ENCODE data around the gene YPEL2. TPM values are rescaled to one million over a fixed set of nuclear protein-coding genes. Genes with fewer than 3 reads are reported as not detected.

Gene YPEL2
- total RNA-seq, 1 experiment from 2014 or later = 4.7 TPM

DNA sequence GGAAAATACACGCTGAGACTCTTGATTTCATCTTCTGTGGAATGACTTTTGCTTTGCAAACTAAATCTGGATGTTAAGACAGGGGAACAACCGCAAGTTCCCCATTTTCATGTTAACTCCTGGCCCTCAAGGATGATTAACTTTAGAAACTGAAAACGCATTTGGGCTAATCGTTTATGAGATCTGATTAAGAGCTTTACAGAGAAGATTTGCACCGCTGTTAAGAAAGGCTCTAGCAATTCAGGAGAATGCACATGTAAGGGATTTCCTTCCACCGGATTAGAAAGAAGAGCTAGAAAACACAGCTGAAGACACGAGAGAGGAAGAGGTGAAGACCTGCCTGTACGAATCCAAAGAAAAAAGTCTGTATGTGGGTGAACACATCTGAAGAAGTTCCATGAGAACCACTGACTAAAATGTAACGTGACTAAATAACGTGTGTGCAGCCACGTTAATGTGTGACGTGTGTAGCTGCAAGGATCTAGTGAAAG lies 106.4 kb downstream of the YPEL2 start (continued):
- TF ChIP-seq CEBPB (IDR thresholded peaks at IDR 0.05; ENCODE audit: low read depth) = no peak
- TF ChIP-seq TCF7L2 (IDR thresholded peaks at IDR 0.05; ENCODE audit: borderline replicate concordance, extremely low read depth, insufficient read depth, insufficient read length) = no peak

DNA sequence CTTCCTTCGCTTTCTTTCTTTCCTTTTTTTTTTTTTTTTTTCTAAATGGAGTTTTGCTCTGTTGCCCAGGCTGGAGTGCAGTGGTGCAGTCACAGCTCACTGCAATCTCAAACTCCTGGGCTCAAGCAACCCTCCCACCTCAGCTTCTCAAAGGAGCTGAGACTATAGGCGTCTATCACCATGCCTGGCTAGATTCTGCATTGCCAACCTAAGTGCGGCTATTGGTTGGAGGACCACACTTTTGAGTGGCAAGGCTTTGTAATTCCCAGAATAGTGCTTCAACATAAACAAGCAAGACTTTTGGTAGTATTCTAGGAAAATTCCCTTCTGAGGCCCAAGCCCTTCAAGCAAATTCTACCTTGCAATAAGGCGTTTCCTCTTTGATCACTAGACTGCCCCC lies 107.8 kb downstream of the YPEL2 start:
- no peaks in the 10 kb centered on the region for H4K20me1 ChIP-seq (ENCODE audit: insufficient read depth)
- no peak overlapping the region for H3K9ac ChIP-seq (ENCODE audit: low read length)
- TF ChIP-seq, protein P1, sequence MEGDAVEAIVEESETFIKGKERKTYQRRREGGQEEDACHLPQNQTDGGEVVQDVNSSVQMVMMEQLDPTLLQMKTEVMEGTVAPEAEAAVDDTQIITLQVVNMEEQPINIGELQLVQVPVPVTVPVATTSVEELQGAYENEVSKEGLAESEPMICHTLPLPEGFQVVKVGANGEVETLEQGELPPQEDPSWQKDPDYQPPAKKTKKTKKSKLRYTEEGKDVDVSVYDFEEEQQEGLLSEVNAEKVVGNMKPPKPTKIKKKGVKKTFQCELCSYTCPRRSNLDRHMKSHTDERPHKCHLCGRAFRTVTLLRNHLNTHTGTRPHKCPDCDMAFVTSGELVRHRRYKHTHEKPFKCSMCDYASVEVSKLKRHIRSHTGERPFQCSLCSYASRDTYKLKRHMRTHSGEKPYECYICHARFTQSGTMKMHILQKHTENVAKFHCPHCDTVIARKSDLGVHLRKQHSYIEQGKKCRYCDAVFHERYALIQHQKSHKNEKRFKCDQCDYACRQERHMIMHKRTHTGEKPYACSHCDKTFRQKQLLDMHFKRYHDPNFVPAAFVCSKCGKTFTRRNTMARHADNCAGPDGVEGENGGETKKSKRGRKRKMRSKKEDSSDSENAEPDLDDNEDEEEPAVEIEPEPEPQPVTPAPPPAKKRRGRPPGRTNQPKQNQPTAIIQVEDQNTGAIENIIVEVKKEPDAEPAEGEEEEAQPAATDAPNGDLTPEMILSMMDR (IDR thresholded peaks at IDR 0.05 in 2 of 3, conservative IDR thresholded peaks at IDR 0.05 in 1 of 3; ENCODE audit: borderline replicate concordance in 1 of 3, insufficient read depth in 1 of 3, low read depth in 2 of 3, low read length in 2 of 3) = no peak
- no peak for TF ChIP-seq RAD21 (IDR thresholded peaks at IDR 0.05; ENCODE audit: low read depth)
- no peak for TF ChIP-seq SRF (IDR thresholded peaks at IDR 0.05; ENCODE audit: low read depth)
- TF ChIP-seq EGR1 (IDR thresholded peaks at IDR 0.05; ENCODE audit: low read depth) = no peak
- TF ChIP-seq, protein P2, sequence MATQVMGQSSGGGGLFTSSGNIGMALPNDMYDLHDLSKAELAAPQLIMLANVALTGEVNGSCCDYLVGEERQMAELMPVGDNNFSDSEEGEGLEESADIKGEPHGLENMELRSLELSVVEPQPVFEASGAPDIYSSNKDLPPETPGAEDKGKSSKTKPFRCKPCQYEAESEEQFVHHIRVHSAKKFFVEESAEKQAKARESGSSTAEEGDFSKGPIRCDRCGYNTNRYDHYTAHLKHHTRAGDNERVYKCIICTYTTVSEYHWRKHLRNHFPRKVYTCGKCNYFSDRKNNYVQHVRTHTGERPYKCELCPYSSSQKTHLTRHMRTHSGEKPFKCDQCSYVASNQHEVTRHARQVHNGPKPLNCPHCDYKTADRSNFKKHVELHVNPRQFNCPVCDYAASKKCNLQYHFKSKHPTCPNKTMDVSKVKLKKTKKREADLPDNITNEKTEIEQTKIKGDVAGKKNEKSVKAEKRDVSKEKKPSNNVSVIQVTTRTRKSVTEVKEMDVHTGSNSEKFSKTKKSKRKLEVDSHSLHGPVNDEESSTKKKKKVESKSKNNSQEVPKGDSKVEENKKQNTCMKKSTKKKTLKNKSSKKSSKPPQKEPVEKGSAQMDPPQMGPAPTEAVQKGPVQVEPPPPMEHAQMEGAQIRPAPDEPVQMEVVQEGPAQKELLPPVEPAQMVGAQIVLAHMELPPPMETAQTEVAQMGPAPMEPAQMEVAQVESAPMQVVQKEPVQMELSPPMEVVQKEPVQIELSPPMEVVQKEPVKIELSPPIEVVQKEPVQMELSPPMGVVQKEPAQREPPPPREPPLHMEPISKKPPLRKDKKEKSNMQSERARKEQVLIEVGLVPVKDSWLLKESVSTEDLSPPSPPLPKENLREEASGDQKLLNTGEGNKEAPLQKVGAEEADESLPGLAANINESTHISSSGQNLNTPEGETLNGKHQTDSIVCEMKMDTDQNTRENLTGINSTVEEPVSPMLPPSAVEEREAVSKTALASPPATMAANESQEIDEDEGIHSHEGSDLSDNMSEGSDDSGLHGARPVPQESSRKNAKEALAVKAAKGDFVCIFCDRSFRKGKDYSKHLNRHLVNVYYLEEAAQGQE (IDR thresholded peaks at IDR 0.05; ENCODE audit: low read depth) = no peak
- TF ChIP-seq JUND (IDR thresholded peaks at IDR 0.05) = no peak
- TF ChIP-seq, protein P3, sequence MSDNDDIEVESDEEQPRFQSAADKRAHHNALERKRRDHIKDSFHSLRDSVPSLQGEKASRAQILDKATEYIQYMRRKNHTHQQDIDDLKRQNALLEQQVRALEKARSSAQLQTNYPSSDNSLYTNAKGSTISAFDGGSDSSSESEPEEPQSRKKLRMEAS (IDR thresholded peaks at IDR 0.05) = no peak
- TF ChIP-seq YY1 (IDR thresholded peaks at IDR 0.05; ENCODE audit: extremely low read depth, insufficient replicate concordance, low read depth, low read length) = no peak
- no peak for TF ChIP-seq EZH2phosphoT487 (IDR thresholded peaks at IDR 0.05; ENCODE audit: borderline replicate concordance)
- TF ChIP-seq CEBPB (IDR thresholded peaks at IDR 0.05; ENCODE audit: low read depth) = no peak
- no peak for TF ChIP-seq SP1 (IDR thresholded peaks at IDR 0.05; ENCODE audit: low read depth)
- no peak for TF ChIP-seq ZFX (IDR thresholded peaks at IDR 0.05)
- no peak for TF ChIP-seq EZH2 (IDR thresholded peaks at IDR 0.05)
- TF ChIP-seq ZNF274 (IDR thresholded peaks at IDR 0.05; ENCODE audit: low read depth, low read length) = no peak
- TF ChIP-seq ELF1 (IDR thresholded peaks at IDR 0.05; ENCODE audit: borderline replicate concordance, low read depth) = no peak
- no peak for TF ChIP-seq CBX3 (IDR thresholded peaks at IDR 0.05; ENCODE audit: low read depth)
- no peaks in the 10 kb centered on the region for H3K9me3 ChIP-seq (ENCODE audit: control insufficient read depth in 1 of 2, insufficient read depth in 1 of 2, low read depth in 1 of 2, low read length in 2 of 2)
- ATAC-seq (no peak), DNase-seq (ENCODE audit: low read depth, low spot score) (no peak)
- no peak overlapping the region for H3K27ac ChIP-seq (ENCODE audit: low read depth, low read length)
- H3K4me2 ChIP-seq (ENCODE audit: low read length) = no peak overlapping the region
- H3K4me1 ChIP-seq (ENCODE audit: control insufficient read depth in 1 of 2, insufficient read depth in 2 of 2, low read length in 2 of 2) = peaks cover 5 to 9% of the 10 kb centered on the region in 2 experiments; a peak in 3 of 4 replicates
- peaks cover 4% of the 10 kb centered on the region; the same call in 1 of the 2 replicates for H3K27me3 ChIP-seq (ENCODE audit: insufficient read depth, low read length)
- H3K9me2 ChIP-seq (ENCODE audit: insufficient read depth) = no peaks in the 10 kb centered on the region
- BruUV-seq (replicated peaks) = no TSS peak
- no peaks in the 10 kb centered on the region for H3K36me3 ChIP-seq (ENCODE audit: control insufficient read depth in 1 of 2, insufficient read depth in 2 of 2, low read length in 2 of 2)
- no peak overlapping the region for H2AFZ ChIP-seq (ENCODE audit: low read depth, low read length, poor library complexity, severe bottlenecking)
- ChIA-PET POLR2A (interaction anchor here (0.9 to 1.6 kb wide), 2 partner anchors 109 to 128 kb away, joined by 3 read pairs; no protein-coding TSS in a partner anchor), CTCF (interaction anchor here (4.5 to 5.5 kb wide), 2 partner anchors 110 to 128 kb away, joined by 22 to 58 read pairs; no protein-coding TSS in a partner anchor), RAD21 (ENCODE audit: low non-redundant PET in 1 of 2, low total read pairs in 2 of 2, uncharacterized antibody in 2 of 2, unreplicated experiment in 2 of 2) (interaction anchor here (1.0 to 1.7 kb wide), 3 partner anchors 103 to 110 kb away, joined by 4 to 6 read pairs (median 4); no protein-coding TSS in a partner anchor)
- no peaks in the 10 kb centered on the region for H3K79me2 ChIP-seq (ENCODE audit: insufficient read depth, low read length)
- H3K4me3 ChIP-seq (replicated peaks in 1 of 2; ENCODE audit: low read depth in 1 of 2, low read length in 2 of 2) = no peak overlapping the region
- intact Hi-C loops (cut with micrococcal nuclease) = no loop called here

Data from HCT116 (cell line).